ENCODE measurements around the gene FGD3.
"Not testable (repeated sequence)": the region's sequence is repeated elsewhere in the genome, so short reads cannot be mapped to it uniquely, and the experiment has no call there.

FGD3 gene, protein sequence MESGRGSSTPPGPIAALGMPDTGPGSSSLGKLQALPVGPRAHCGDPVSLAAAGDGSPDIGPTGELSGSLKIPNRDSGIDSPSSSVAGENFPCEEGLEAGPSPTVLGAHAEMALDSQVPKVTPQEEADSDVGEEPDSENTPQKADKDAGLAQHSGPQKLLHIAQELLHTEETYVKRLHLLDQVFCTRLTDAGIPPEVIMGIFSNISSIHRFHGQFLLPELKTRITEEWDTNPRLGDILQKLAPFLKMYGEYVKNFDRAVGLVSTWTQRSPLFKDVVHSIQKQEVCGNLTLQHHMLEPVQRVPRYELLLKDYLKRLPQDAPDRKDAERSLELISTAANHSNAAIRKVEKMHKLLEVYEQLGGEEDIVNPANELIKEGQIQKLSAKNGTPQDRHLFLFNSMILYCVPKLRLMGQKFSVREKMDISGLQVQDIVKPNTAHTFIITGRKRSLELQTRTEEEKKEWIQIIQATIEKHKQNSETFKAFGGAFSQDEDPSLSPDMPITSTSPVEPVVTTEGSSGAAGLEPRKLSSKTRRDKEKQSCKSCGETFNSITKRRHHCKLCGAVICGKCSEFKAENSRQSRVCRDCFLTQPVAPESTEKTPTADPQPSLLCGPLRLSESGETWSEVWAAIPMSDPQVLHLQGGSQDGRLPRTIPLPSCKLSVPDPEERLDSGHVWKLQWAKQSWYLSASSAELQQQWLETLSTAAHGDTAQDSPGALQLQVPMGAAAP

DNA sequence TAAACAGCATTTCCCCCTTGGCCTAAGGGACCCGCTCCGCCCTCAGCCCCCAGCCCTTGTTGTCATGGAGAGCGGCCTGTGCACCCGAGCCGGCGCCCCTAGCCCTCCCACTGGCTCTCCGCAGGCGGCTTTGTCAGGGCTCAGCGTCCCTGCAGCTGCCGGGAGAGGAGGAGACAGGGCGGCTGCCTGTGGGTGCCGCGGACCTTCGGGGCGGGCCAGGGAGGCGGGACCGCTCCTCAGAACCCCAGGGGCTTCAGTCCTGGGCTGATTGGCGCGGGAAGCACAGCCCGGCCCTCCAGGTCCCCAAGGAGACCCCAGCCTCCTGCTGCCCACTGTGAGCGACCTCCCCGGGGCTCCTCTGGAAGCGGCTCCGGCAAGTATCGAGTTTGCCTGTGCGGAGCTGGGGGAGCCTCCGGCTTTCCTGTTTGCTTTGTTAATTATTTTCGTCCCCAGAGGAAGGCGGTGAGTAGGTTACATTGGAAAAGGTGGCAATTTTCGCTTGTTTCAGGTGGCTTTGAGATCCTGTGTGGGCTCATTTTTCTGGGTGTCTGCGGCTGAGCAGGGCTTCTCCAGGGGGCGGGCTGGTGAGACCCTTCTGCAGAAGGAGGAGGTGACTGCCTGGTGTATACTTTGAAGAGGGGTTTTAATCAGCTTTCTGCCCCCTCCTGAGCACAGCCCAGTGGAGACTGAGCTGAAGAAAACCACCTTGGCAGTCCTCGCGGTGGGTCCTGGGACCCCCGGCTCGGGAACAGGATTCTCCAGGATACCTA is at the start of gene FGD3:
Gene FGD3 (plus strand): TSS at position 256 of the 770 bp plus-strand sequence. CDS start 28,734 bp downstream, outside the sequence.
- DNase-seq (ENCODE audit: low read depth) = peak; percentile 31

DNA sequence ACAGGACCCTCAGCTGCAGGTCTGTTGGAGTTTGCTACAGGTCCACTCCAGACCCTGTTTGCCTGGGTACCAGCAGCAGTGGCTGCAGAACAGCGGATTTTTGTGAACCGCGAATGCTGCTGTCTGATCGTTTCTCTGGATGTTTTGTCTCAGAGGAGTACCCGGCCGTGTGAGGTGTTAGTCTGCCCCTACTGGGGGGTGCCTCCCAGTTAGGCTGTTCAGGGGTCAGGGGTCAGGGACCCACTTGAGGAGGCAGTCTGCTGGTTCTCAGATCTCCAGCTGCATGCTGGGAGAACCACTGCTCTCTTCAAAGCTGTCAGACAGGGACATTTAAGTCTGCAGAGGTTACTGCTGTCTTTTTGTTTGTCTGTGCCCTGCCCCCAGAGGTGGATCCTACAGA is 42.2 kb upstream of the FGD3 start:
- not testable (repeated sequence) for DNase-seq (ENCODE audit: low read depth)

DNA sequence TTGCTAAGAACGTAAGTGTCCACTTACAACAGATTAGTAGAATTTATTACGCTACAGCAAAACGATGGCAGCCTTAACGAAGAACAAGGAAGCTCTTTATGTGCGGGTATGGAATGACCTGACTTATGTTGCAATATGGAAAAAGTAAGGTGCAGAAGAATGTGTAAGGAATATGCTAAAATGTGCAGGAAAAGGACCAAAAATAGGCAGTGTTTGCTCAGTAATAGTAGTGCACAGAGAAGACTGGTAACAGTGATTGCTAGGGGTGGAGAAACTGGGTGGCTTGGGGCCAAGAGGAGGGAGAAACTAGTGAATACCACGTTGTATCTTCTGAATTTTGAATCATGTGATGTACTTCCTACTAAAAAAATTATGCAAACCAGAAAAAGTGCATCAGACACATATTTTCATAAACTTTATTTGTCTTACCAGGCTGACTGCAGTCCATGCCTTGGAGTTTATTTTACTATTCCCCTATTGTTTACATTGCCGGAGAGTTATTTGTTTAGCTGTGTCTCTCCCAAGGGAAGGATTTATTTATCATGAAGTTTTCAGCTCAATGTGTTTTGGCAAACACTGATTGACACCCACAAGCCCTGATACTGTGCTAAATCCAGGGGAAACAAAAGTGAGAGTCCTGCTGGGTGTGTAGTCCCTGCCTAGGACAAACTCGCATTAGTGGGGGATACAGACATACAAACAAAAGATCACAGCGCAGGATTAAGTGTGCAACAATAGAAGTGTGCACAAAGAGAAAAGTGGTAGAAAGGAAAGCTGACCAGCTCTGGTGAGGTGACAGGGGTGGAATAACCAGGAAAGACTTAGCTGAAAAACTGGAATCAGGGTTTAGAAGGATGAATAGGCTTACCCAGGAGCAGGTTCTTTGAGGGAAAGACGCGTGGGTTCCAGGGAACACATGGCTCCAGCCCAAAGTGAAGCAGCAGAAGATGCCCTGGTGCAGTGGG is 35.5 kb upstream of the FGD3 start:
- no peak for DNase-seq (ENCODE audit: low read depth)

DNA sequence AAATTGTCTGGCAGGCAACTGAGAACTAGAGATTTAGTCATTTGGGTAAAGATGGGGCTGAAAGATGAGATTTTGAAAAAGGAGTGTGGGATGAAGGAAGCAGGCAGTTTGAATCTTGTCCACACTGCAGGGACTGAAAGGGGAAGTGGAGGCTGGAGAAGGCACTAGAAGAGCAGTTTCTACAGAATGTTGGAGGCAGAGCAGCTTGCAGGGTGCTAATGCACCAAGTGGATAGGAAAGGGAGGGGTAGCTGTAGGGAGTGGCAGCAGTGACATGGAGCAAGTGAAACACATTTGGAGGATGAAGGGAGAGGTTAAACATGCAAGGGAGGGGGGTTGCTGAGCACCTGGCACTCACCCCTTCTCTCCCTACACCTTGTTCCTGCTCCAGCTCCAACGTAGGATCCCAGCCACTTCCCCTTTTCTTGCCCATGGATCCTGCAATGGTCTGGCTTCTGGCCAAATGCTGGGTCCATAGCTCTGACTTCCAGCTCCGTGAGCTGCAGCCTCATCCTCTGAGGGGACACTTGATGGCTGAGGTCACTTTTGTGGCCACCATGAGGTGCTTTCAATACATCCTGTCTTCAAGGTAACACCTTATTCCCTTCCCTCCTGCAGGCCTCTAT is 30.0 kb upstream of the FGD3 start:
- no peak for DNase-seq (ENCODE audit: low read depth)

DNA sequence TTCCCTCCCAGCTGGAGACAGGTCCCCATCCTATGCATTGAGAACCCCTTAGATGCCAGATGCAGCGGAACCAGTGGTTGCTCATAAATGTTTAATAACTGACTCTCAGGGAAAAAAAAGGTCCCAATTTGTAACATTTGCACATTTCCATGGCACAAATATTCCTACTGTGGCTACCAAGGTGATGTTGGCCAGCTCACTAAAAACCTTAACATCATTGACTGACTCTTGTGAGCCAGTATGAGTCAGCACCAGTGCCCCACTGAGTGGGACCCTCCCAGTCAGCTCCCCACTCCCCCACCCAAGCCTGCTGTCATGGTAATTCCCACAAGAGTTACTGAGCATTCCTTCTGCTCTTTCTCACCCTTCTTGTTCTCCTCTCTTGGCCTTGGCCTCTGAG is 26.9 kb upstream of the FGD3 start:
- no peak for DNase-seq (ENCODE audit: low read depth)

DNA sequence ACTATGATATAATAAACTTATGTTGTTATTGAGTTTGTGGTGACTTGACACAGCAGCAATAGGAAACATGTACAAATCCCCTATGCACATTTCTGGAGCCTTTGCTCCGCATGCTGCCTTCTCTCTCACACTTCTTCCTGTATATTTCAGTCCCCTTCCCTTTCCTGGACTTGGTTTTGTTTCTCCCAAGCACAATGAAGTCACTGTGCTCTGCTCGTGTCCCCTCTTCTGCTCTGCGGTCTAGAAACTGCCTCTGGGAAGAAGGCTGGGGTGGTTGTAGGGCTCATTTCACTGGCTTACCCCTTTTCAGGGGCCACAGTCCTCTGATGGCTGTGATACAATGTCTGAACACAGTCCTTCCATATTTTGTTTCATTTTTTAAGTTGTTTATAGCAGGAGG is 15.7 kb upstream of the FGD3 start:
- no peak for DNase-seq (ENCODE audit: low read depth)

DNA sequence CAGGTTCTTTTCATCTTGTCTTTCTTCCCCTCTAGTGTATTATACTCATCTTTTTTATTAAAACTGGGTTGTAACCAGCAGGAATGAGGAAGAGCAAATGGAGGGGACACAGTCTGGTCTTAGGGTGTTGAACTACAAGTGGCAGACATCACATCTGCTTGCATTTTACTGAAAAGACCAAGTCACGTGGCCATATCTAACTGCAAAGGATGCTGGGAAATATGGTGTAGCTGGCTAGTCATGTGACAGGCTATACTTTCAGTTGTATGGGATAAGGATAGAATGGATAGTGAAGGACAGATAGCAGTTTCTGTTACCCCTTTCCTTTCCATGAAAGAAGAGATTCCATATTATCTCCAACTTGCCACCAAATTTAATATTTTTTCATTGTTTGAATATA is 13.0 kb upstream of the FGD3 start:
- no peak for DNase-seq (ENCODE audit: low read depth)

DNA sequence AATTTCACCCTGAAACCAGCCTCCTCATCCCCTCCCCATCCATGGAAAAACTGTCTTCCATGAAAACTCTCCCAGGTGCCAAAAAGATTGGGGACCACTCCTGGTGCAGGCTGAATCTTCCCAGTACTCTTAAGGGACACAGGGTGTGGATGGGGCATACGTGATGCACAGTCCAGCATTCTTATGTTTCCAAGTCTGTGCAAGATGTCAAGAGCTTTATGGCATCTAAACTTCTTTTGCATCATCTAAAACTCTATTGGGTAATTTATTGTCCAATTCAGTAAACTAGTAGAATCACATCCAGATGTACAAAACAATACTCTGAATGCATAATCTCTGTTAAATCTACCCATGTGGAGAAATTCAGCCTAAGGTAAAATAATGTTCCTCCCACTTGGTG is 9.3 kb upstream of the FGD3 start:
- DNase-seq (ENCODE audit: low read depth) = no peak

DNA sequence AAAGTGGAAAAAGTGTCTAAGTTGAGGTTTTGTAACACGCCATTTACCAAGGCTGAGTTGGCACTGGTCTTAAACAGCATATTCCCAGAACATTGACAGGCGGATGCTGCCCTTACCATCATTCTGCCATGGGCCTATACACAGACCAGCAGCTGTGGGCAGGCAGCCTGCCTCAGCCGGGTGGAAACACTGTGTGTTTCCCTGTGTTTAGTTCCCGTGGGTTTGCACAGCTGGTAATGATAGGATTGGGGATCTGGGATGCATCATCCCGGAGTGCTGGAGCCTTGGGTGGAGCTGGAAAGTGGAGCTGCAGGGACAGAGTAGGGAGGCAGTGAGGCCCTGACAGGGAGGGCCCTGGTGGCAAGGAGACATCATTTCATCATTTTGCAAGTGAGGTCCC is 5.5 kb upstream of the FGD3 start:
- no peak for DNase-seq (ENCODE audit: low read depth)

DNA sequence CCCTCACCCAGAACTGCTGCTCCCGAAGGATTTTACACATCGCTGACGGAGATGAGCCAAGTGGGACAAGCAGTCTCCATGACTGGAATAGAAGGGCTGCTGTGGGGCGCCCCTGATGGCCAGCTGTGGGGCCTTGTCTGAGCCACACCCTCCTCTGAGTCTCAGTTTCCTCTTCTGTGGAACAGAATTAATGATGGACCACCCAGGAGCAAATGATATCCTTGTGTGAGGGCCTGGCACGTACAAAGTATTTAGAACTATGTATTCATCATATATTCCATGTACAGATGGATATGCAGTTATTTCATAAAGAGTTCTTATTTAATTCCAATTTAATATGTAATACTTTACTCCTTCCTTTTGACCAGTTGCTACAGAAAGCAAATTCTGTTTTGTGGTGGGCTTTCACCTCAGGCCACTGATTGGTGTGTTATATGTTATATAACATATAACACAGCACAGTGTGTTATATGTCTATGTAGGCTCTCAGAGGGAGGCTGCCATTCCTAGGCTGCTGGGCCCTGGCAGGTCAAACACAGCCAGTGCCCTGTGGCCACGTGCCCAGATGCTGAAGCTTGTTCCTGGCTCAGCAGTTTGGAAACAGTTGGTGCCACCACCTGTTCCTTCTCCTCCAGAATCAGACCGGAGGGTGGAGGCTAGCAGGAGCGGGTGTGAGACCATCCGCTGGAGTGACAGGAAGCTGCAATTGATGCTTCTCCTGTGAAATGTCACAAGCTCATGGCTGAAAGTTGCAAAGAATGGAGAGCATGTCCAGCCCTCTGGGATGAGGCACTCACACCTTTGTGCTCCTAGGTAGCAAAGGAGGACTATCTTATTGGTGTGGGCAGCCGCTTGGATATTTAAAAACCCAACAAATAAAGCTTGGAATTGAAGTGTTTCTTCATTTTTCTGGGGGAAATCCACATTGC is 4.4 kb upstream of the FGD3 start:
- DNase-seq (ENCODE audit: low read depth) = no peak

DNA sequence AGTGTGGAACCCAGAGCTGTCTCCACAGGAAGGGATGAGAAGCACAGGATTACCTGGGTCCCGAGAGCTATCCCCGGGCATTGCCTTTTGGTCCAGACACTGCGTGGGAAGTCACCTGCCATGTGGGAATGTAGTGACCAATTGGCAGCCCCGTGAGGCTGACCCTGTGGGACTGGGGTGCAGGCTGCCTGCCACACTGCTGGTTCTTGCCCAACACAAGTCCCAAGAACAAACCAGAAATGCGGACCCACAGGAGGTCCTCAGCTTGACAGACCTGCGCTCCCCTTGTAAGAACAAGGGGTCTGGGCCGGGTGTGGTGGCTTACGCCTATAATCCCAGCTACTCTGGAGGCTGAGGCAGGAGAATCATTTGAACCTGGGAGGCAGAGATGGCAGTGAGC is 2.4 kb upstream of the FGD3 start:
- no peak for DNase-seq (ENCODE audit: low read depth)

DNA sequence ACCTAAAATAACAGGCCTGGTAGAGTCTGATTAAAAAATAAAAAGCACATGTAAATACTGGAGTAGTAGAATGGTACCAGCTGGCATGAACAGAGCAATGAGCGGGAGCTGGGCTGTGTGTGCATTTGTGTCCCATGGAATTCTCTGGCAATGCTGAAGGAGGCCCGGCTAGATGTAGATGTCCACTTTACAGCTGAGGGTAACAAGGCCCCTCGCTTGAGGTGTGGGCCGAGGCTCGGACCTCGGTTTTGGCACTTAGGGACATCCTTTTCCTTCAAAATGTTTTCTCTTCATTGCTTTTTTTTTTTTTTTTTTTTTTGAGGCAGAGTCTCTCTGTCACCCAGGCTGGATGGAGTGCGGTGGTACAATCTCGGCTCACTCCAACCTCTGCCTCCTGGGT is 1.5 kb upstream of the FGD3 start:
- no peak for DNase-seq (ENCODE audit: low read depth)

DNA sequence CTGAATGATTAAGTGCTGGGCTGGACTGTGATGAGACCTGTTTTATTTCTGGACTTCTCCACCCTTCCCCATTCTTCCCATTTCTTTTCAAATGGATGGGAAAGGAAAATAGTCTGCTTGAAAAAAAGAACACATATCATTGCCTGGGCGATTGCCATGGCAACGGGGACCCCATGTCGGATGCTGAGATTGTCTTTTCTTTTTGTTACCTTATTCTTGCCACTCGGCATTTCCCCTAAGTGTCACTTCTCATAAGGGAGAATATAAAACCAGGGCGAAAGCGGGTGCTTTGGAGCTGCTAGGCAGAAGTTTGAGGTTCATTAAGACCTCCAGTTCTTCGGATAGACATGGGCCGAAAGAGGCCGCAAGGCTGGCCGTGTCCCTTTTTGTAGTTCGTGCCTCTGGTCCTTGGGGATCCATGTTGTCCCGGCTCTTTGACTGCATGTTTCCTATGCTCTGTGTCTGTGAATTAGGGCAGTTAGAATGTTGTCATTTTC is 763 bp downstream of the FGD3 start:
- DNase-seq (ENCODE audit: low read depth) = no peak

DNA sequence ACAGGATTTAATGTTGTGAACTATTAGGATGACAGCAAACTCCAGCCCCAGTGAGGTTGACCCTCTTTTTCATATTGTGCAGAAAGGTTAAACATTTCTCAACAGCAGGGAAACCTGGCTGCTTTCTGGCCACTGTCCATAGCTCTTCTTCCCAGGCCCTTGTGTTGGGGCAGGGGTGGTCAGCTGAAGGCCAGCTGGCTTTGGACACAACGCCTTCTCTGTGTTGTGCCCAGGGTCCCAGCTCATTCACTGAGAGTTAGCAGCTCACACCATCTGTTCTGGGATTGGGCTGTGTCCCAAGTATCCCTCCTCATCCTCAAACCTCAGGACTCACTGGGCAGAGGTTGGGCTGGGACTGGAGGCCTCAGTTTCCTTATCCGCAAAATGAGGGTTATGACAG is 1.3 kb downstream of the FGD3 start:
- DNase-seq (ENCODE audit: low read depth) = no peak

DNA sequence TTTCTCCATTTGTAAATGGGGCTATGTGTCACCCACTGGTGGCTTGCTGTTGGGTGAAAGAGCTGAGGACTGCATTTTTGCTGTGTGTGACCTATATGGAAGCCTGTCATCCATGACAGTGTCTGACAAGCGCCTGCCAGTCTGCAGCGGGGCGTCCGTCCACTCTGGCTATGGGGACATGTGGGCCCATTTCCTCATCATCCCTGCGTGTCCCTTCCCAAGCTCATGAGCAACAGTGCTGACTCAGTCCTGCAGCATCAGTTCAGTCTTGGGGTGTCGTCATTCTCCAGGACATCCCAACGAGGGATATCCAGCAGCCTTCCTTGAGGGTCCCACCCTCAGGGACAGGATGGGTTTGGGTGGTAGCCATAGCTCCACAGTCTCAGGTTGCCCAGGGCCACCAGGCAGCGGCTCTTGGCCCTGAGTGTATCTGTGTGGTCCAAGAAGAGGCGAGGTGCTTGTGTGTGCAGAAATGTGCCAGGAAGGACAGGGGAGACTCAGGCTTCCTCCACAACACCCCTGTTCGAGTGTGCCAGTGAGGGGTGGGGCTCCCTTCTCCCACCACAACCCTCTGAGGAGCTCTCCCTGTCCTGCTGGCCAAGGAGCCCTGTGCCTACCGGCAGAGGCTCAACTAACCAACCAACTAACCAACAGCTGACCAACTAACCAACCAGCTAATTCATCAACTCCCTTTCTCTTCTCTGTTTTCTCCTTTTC is 2.1 kb downstream of the FGD3 start:
- DNase-seq (ENCODE audit: low read depth) = no peak

DNA sequence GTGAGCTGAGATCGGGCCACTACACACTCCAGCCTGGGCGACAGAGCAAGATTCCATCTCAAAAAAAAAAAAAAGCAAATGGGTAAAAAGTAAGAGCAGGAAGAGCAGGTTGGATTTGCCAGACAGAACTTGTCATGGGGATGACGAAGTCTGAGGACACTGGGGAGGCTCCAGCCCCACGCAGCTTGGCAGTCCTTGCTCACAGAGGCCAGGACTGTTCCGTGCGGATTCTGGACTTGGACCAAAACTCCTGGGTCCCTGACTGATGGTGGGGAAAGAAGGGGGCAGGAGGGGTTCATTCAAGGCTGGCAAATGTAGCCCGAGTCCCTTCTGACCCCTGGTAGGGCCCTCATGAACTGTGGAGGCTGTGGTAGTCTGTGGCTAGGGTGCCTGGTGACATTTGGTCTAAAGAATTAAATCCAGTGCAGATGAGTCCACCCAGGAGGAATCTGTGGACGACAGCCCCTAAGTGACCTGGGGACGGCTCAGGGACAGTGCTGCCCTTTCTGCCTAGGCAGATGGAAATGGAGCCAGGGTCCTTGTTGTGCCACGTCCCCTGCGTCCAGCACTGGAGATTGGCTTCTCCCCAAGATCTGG is 3.1 kb downstream of the FGD3 start:
- no peak for DNase-seq (ENCODE audit: low read depth)

DNA sequence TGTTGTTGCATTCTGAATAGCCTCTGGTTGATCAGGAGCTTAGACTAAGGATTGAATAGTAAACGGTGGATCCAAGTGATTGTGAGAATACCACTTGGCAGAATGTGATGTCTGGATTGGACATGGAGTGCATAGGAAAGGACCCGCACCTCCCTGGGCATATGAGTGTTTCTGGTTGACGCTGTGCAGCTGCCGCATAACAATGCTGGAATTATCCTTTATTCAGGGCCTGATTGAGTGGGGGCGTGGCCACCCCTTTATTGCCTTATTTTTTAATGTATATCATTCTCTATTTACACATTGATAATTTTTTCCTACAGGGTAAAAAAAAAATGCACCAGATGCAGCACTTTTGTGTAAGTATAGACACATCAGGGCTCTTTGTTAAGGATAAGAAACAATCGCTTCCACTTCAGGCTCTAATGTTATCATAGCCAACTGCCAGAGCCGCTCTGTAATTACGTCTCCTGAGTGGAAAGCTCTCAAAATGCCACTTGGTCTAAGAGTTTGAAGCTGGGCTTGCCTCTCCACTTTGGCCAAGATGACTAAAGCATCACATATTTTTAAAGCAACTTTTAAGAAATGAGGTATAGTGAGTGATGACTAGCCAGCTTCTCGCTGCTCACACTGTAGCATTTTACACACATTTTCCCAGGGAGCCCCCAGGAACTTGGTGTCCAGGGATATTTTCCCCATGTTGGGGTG is 5.7 kb downstream of the FGD3 start:
- no peak for DNase-seq (ENCODE audit: low read depth)
